SW 1271 (cell line): ENCODE results near the gene ZNF723.
A peak's percentile ranks its signal among the peaks of the same experiment; 100 is the strongest.
"Not testable (repeated sequence)": the region's sequence is repeated elsewhere in the genome, so short reads cannot be mapped to it uniquely, and the experiment has no call there.

Experiments
- DNase-seq, 2 experiments: peaks; one replicate each; lab custom pipeline; 2025; lab: John Stamatoyannopoulos, UW

The ZNF723 gene

GRCh38 chr19:22832031-22832762 lies at the start of gene ZNF723:
ZNF723 (plus strand) TSS chr19:22832291; CDS start chr19:22832380, 89 bp downstream.
- no peak for DNase-seq

DNA sequence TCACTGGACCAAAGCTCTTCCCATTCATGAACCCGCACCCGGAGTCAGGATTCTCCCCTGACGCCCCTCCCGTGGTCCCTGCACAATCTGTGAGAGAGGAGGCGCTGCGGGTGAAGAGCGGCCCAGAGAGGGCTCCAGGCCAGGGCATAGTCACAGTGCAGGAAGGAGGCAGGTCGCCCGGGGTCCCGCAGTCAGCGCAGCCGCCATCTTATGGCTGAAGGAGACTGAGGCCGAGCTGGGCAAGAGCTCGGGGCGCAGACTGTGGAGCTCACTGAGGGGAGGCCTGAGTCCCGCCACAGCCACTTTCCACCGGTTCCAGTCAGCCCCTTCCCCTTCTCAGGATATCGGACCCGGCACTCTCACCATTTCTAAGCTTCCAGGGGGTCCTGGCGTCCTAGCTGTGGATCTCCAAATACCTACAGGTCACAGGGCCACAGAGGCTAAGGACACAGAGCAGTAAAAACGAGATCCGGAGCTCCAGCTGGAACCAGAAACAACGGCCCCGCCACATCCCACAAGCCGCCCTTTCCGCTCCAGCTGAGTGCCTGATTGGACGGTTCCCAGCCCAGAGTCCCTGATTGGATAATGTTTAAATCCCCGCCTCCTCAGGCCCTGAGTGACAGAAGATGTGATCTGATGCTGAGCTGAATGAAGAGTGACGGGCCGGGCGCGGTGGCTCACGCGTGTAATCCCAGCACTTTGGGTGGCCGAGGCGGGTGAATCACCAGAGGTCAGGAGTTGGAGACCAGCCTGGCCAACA lies 48.3 kb upstream of the ZNF723 start, which contains the start of gene ZNF99:
TSS of gene ZNF99 (minus strand) at position 501 of the 760 bp plus-strand sequence. CDS start at position 366, 135 bp downstream.
- no peak for DNase-seq

DNA sequence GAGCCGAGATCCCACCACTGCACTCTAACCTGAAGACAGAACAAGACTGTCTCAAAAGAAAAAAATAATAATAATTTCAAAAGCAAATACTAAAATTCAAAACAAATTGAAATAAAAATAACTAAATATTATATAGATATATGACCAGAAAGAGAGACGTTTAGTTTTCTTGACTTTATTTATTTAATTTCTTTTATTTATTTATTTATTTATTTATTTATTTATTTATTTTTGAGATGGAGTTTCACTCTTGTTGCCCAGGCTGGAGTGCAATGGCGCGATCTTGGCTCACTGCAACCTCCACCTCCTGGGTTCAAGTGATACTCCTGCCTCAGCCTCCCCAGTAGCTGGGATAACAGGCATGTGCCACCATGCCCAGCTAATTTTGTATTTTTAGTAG lies 39.2 kb upstream of the ZNF723 start:
- not testable (repeated sequence) for DNase-seq

GRCh38 chr19:22797040-22797439 lies 35.1 kb upstream of the ZNF723 start:
- DNase-seq, result no peak

DNA sequence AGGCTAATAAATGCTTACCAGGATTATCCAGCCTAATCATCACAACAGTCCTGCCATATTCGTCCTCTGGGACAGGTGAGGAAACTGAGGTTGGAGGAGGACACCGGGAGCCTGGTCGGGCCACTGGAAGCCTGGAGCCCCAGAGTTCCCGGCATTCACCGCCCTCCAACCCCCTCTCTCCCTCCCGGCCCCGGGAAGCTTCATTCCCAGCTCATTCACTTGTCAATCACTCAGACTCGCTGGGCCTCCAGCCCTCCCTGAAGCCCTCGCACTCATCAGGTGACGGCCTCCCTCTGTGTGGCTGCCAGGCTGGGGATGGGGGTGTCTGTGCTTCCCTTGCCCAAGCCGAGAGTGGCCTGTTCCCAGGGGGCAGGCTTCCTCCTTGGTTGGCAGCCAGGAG lies 25.7 kb upstream of the ZNF723 start:
- no peak for DNase-seq

- DNase-seq, result no peak
Observed at GRCh38 chr19:22807061-22807835, 24.8 kb upstream of the ZNF723 start.

DNA sequence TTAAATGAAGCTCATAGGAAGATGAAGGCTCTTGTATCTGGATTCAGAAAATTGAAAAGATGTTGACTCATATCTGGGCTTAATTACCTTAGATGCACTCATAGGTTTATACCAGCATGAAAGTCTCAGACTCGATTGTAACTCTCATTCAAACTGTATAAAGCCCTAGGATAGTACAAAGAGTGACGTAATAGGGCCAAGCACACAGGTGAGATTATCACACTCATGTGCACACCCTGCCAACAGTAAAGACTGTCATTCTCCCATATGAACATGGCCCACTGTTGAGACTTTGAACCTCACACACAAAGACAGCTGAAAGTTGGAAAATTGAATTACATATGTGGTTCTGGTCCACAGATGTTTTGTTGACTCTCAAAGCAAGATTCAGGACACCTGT lies 18.0 kb upstream of the ZNF723 start:
- no peak for DNase-seq

GRCh38 chr19:22831211-22831610 lies 880 bp upstream of the ZNF723 start:
- no peak for DNase-seq

DNA sequence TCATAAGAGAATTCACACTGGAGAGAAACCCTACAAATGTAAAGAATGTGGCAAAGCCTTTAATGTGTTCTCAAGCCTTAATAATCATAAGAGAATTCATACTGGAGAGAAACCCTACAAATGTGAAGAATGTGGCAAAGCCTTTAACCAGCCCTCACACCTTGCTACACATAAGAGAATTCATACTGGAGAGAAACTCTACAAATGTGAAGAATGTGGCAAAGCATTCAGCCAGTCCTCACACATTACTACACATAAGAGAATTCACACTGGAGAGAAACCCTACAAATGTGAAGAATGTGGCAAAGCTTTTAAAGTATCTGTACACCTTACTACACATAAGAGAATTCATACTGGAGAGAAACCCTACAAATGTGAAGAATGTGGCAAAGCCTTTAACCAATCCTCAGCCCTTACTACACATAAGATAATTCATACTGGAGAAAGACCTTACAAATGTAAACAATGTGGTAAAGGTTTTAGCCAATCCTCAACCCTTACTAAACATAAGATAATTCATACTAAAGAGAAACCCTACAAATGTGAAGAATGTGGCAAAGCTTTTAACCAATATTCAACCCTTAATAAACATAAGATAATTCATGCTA lies 25.7 kb downstream of the ZNF723 start:
- not testable (repeated sequence) for DNase-seq

DNA sequence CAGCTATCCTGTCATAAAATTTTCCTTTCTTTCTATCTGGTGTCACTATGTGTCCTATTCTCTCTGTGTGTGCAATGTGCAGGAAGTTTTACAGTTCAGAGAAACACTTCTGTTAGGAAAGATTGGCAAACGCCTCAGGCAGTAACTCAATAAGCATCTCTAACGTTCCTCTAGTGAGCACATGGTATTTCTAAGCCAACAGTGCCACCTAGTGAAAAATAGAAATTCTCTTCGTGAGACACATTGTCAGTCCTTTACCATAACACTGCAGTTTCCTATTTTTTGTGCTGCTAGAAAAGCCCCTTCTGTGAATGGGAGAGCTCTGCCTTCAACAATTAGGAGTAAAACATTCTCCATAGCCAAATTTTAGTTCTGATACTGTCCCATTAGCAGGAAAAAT lies 50.7 kb downstream of the ZNF723 start:
- DNase-seq, result peak in 1 of 2 experiments; percentile 19

GRCh38 chr19:22893855-22894270 lies 61.8 kb downstream of the ZNF723 start:
- no peak for DNase-seq

- no peak for DNase-seq
Observed at GRCh38 chr19:22901431-22902130, 69.5 kb downstream of the ZNF723 start.
